GM11168 (cell line): ENCODE measurements around the gene NLGN2.

Experiments used
- in situ Hi-C: fragments of 300-500 bp; cut with MboI; formaldehyde crosslinking; loops from one replicate; pipeline ENCODE4 v1.12.0; 2022; ENCODE audit warnings: low sequenced_read_pairs; ENCODE audit not compliant: unreplicated experiment

The NLGN2 gene

GRCh38 chr17:7411427-7411750 is 3.7 kb downstream of the NLGN2 start:
- in situ Hi-C loops, result no loop called here

GRCh38 chr17:7413346-7413985 is 5.8 kb downstream of the NLGN2 start:
- in situ Hi-C loops, result no loop called here

- in situ Hi-C loops, result no loop called here
Observed at GRCh38 chr17:7414837-7415236, 7.2 kb downstream of the NLGN2 start.

- in situ Hi-C loops, result no loop called here
Observed at GRCh38 chr17:7415784-7416183, 8.1 kb downstream of the NLGN2 start.

GRCh38 chr17:7416323-7416722 is 8.7 kb downstream of the NLGN2 start:
- in situ Hi-C loops, result no loop called here

GRCh38 chr17:7417056-7417655 is 9.5 kb downstream of the NLGN2 start:
- in situ Hi-C loops, result no loop called here

- in situ Hi-C loops, result no loop called here
Observed at GRCh38 chr17:7418472-7419152, 11.0 kb downstream of the NLGN2 start.

GRCh38 chr17:7419819-7420610 is 12.4 kb downstream of the NLGN2 start, which contains the start of gene SPEM1:
Gene SPEM1 (plus strand): TSS chr17:7420324. CDS start chr17:7420385, 61 bp downstream.
- in situ Hi-C loops, result no loop called here

- in situ Hi-C loops, result no loop called here
Observed at GRCh38 chr17:7421186-7421585, 13.5 kb downstream of the NLGN2 start.

- in situ Hi-C loops, result no loop called here
Observed at GRCh38 chr17:7423679-7424078, 16.0 kb downstream of the NLGN2 start.

- in situ Hi-C loops, result no loop called here
Observed at GRCh38 chr17:7425316-7425715, 17.7 kb downstream of the NLGN2 start, which contains the start of gene SPEM2. Gene SPEM2 (plus strand): TSS chr17:7425616. CDS start chr17:7425689, 73 bp downstream.

- in situ Hi-C loops, result no loop called here
Observed at GRCh38 chr17:7425756-7426155, 18.1 kb downstream of the NLGN2 start.

GRCh38 chr17:7426203-7426863 is 18.7 kb downstream of the NLGN2 start:
- in situ Hi-C loops, result no loop called here

- in situ Hi-C loops, result no loop called here
Observed at GRCh38 chr17:7426896-7427489, 19.3 kb downstream of the NLGN2 start.

GRCh38 chr17:7427549-7427948 is 19.9 kb downstream of the NLGN2 start:
- in situ Hi-C loops, result no loop called here

- in situ Hi-C loops, result no loop called here
Observed at GRCh38 chr17:7428557-7428956, 20.9 kb downstream of the NLGN2 start, which contains the start of gene SPEM3. Gene SPEM3 (plus strand): TSS chr17:7428857. CDS start chr17:7428903, 46 bp downstream.

- in situ Hi-C loops, result loop anchor here (10.0 kb wide), 1 partner anchor 155 kb away; no protein-coding TSS in a partner anchor
Observed at GRCh38 chr17:7429722-7430121, 22.1 kb downstream of the NLGN2 start.

GRCh38 chr17:7431231-7431630 is 23.6 kb downstream of the NLGN2 start:
- in situ Hi-C loops, result loop anchor here (10.0 kb wide), 1 partner anchor 156 kb away; no protein-coding TSS in a partner anchor

GRCh38 chr17:7432296-7432695 is 24.7 kb downstream of the NLGN2 start:
- in situ Hi-C loops, result loop anchor here (10.0 kb wide), 1 partner anchor 157 kb away; no protein-coding TSS in a partner anchor
